ENCODE measurements around the gene GNA14. TPM values are rescaled to one million over a fixed set of nuclear protein-coding genes. Genes with fewer than 3 reads are reported as not detected.

GNA14 gene
- total RNA-seq, 1 experiment from 2014 or later, result 0.37 TPM

DNA sequence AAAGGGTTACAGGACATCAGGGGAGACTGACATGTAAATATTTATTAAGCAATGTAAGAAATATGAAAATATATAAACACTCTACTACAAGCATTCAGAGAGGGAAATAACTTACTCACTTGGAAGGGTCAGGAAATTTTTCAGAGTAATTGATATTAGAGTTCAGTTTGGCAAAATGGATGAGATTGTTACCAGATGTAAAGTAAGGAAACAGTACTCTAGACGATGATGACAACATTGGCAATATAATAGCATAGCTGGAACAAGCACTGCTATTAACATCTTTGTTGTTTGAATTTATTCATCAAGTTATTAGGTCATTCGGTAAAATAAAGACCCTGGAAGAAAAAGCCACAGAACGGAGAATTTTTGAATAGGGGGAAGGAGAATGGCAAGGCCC lies 49.1 kb downstream of the GNA14 start:
- Histone ChIP-seq H3K4ac (ENCODE audit: low read depth, low read length) (no peak overlapping the region), H2BK12ac (ENCODE audit: insufficient read length, low read depth, low read length) (no peak overlapping the region), H3K27me3 (ENCODE audit: insufficient read depth, low read length) (no peaks in the 10 kb centered on the region), H3K14ac (ENCODE audit: insufficient read depth, low read length) (no peak overlapping the region), H3K23me2 (ENCODE audit: insufficient read length, low read depth, low read length, poor library complexity, severe bottlenecking) (no peaks in the 10 kb centered on the region), H3K9me3 (ENCODE audit: control insufficient read depth, low read depth, low read length) (no peaks in the 10 kb centered on the region), H2BK5ac (ENCODE audit: insufficient read length, low read length) (no peak overlapping the region), H4K91ac (ENCODE audit: insufficient read length, low read depth, low read length) (no peak overlapping the region), H2BK120ac (ENCODE audit: low read depth, low read length, poor library complexity, severe bottlenecking) (no peak overlapping the region), H3K4me1 (ENCODE audit: insufficient read depth, low read length) (peaks cover 19% of the 10 kb centered on the region), H3K4me2 (ENCODE audit: insufficient read depth, insufficient read length, low read length) (no peak overlapping the region), H2BK20ac (ENCODE audit: low read depth, low read length, poor library complexity, severe bottlenecking) (no peak overlapping the region), H4K8ac (replicated peaks; ENCODE audit: insufficient read length, low read depth, low read length) (no peak overlapping the region), H2AK5ac (ENCODE audit: insufficient read length, low read length) (no peak overlapping the region), H3K79me2 (ENCODE audit: insufficient read depth, low read length) (peaks cover 1% of the 10 kb centered on the region; the same call in 1 of the 2 replicates), H3K9ac (ENCODE audit: extremely low read depth, insufficient read length, low read length) (no peak overlapping the region), H3K18ac (ENCODE audit: insufficient read length, low read depth, low read length) (no peak overlapping the region), H2AFZ (ENCODE audit: low read length) (no peak overlapping the region), H3T11ph (ENCODE audit: low read length) (no peak overlapping the region), H3K23ac (ENCODE audit: insufficient read length, low read depth, low read length) (no peak overlapping the region), H3K79me1 (ENCODE audit: insufficient read depth, low read depth, low read length, poor library complexity, severe bottlenecking) (no peaks in the 10 kb centered on the region), H3K27ac (ENCODE audit: insufficient read length, low read depth, low read length) (no peak overlapping the region), H2BK15ac (ENCODE audit: low read depth, low read length) (no peak overlapping the region), H3K56ac (ENCODE audit: insufficient read length, low read depth, low read length) (no peak overlapping the region), H4K5ac (ENCODE audit: insufficient read length, low read depth, low read length) (no peak overlapping the region), H4K20me1 (ENCODE audit: control insufficient read depth, insufficient read depth, insufficient read length) (no peaks in the 10 kb centered on the region)
- WGBS (ENCODE audit: extremely low coverage, insufficient read length, low lambda C conversion rate), result no CpG with 5 or more reads among the region's 3 CpGs
- DNase-seq, result no peak
- Mint-ChIP-seq H3K4me3 (no peak overlapping the region), H3K4me1 (peaks cover 28 to 47% of the 10 kb centered on the region in 2 experiments), H3K27ac (no peak overlapping the region), H3K27me3 (ENCODE audit: low read depth) (no peaks in the 10 kb centered on the region), H3K36me3 (ENCODE audit: insufficient read depth in 1 of 3, low read depth in 3 of 3) (no peaks in the 10 kb centered on the region), H3K9me3 (no peaks in the 10 kb centered on the region)
- TF ChIP-seq, protein P1, sequence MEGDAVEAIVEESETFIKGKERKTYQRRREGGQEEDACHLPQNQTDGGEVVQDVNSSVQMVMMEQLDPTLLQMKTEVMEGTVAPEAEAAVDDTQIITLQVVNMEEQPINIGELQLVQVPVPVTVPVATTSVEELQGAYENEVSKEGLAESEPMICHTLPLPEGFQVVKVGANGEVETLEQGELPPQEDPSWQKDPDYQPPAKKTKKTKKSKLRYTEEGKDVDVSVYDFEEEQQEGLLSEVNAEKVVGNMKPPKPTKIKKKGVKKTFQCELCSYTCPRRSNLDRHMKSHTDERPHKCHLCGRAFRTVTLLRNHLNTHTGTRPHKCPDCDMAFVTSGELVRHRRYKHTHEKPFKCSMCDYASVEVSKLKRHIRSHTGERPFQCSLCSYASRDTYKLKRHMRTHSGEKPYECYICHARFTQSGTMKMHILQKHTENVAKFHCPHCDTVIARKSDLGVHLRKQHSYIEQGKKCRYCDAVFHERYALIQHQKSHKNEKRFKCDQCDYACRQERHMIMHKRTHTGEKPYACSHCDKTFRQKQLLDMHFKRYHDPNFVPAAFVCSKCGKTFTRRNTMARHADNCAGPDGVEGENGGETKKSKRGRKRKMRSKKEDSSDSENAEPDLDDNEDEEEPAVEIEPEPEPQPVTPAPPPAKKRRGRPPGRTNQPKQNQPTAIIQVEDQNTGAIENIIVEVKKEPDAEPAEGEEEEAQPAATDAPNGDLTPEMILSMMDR (conservative IDR thresholded peaks at IDR 0.05), result no peak
